ENCODE data around the gene ACTR6.

GRCh38 chr12:100169345-100169744 is 31.3 kb upstream of the ACTR6 start:
- TF ChIP-seq EZH2 (IDR thresholded peaks at IDR 0.05; ENCODE audit: insufficient read depth, low read length) (no peak), CTCF (IDR thresholded peaks at IDR 0.05; ENCODE audit: insufficient read depth, low read depth, low read length) (no peak)
